ENCODE data around the gene TOX4.

- TF ChIP-seq, protein P1, sequence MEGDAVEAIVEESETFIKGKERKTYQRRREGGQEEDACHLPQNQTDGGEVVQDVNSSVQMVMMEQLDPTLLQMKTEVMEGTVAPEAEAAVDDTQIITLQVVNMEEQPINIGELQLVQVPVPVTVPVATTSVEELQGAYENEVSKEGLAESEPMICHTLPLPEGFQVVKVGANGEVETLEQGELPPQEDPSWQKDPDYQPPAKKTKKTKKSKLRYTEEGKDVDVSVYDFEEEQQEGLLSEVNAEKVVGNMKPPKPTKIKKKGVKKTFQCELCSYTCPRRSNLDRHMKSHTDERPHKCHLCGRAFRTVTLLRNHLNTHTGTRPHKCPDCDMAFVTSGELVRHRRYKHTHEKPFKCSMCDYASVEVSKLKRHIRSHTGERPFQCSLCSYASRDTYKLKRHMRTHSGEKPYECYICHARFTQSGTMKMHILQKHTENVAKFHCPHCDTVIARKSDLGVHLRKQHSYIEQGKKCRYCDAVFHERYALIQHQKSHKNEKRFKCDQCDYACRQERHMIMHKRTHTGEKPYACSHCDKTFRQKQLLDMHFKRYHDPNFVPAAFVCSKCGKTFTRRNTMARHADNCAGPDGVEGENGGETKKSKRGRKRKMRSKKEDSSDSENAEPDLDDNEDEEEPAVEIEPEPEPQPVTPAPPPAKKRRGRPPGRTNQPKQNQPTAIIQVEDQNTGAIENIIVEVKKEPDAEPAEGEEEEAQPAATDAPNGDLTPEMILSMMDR (IDR thresholded peaks at IDR 0.05; ENCODE audit: low read length) = no peak
- TF ChIP-seq EZH2 (IDR thresholded peaks at IDR 0.05; ENCODE audit: borderline replicate concordance, low read length) = no peak
Measured at GRCh38 chr14:21510735-21511657, 34.0 kb downstream of the TOX4 start, which contains the start of gene METTL3.

Measured in OCI-LY1 (cell line).